ENCODE measurements around the gene PYGB.

PYGB gene

GRCh38 chr20:25338112-25339023, 90.5 kb downstream of the PYGB start:
- DNase-seq, result no peak

DNA sequence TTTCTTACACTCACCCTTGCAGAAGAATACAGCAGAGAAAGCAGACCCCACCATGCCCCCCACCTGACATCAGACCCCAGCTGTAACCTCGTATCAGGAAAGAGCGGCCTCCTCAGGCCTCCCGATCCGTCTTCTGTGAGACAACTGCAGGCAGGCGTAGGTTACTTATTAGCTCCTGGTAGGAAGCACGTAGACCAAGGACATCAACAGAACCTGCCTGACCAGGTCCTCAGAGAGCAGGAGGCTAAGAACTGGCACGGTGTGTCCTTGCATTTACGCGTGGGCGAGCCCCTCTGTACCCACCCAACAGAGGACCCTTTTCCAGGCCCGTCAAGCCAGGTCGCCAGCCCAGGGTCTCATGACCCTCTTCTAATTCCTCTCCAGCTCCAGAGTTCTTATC, 91.7 kb downstream of the PYGB start:
- no peak for DNase-seq

GRCh38 chr20:25340380-25340779, 92.5 kb downstream of the PYGB start:
- DNase-seq, result no peak

DNA sequence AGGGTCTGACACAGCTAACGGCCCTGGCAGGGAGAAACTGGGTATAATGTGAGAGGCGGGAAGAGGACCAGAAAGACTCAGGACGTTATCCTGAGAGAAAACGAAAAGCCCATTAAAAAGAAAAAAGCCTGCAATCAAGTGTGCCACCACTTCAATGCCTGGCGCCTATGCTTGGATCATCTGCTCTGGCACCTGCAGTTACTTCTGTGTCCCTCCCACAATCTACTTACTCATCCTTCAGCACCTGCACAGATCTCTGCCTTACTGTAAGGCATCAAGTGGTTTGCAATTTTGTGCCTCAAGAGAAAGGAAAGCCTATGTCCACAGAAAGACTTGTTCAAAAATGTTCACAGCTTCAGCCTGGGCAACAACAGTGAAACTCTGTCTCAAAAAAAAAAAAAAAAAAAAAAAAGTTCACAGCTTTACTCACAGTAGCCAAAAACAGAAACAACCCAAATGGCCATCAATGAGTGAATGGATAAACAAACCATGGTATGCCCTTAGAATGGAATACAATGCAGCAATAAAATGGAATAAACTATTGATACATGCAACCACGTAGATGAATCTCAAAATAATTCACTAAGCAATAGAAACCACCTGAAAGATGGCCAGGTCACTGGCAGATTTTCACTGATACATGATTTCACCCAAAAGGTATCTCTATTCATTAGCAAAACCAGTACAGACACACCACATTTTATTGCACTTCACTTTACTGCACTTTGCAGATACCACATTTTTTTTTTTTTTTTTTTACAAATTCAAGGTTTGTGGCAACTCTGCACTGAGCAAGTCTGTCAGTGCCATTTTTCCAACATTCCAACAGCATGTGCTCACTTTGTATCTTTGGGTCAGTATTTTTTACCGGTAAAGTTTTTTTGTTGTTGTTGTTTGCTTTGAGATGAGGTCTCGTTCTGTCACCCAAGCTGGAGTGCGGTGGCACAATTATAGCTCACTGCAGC, 94.1 kb downstream of the PYGB start:
- DNase-seq, result no peak

- DNase-seq, result no peak
These were observed 96.7 kb downstream of the PYGB start for GRCh38 chr20:25344634-25345033.

- DNase-seq, result no peak
These were observed 97.8 kb downstream of the PYGB start for GRCh38 chr20:25345721-25346120.

DNA sequence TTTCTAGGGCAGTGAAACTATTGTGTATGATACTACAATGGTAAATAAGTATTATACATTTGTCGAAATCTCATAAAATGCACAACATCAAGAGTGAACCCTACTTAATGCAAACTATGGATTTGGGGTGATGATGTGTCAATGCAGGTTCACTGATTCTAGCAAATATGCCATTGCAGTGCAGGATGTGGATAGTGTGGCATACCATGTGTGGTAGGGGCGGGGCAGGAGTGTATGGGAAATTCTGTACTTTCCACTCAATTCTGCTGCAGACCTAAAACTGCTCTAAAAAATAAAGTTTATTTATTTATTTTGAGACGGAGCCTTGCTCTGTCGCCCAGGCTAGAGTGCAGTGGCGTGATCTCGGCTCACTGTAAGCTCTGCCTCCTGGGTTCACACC, 98.5 kb downstream of the PYGB start:
- no peak for DNase-seq
